Head of caudate nucleus (tissue), 42 donors: ENCODE data around the gene TMEM184A.
A peak's percentile ranks its signal among the peaks of the same experiment; 100 is the strongest.

Experiments
- DNase-seq, 42 donors: peaks; one replicate each; pipeline versions ENCODE4 v3.0.0 to v3.0.0-alpha.2; 2020 to 2021; ENCODE audit warnings: mixed read lengths in 7 of 42
- intact Hi-C: fragments of 100-400 bp; cut with DNase I; formaldehyde crosslinking; loops from one replicate; pipeline ENCODE4 v1.15.0; 2022

Gene TMEM184A

DNA sequence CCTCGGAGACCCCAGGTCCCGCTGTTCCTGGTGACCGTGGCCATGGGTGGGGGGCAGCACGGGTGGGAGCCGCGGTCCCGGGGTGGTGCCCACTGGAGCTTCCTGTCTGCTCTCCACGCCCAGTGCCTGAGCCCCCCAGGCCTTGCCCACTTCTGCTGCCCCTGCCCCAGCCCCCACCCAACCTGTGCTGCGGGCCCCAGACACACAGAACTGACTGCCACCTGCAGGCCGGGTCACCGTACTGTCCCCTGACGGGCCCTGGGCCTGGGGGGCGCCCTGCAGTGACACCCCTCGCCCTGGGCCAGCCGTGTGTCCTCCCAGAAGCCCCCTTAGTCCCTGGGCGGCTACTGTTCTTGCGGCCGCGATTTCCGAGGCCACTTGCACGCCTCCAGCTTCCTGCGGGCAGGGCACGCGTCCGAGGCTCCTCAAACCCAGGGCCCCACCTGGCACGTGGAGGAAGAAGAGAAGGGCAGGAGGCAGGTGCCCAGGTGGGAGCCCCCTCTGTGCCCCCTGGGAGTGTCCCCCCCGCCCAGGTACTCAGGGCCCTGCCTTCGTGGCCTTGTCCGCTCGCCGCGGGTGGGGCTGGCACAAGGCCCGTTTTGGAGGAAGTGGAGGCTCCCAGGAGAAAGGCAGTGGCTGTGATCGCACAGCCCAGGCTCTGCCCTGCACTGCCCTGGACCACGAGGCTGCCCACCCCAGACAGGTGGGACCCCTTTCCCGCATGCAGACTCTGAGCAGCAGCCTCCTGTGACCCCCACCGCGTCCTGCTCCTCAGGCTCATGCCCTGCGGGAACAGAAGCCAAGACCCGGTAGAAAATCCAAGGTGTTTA lies 10.4 kb downstream of the TMEM184A start:
- DNase-seq, result no peak
- intact Hi-C loops, result no loop called here

DNA sequence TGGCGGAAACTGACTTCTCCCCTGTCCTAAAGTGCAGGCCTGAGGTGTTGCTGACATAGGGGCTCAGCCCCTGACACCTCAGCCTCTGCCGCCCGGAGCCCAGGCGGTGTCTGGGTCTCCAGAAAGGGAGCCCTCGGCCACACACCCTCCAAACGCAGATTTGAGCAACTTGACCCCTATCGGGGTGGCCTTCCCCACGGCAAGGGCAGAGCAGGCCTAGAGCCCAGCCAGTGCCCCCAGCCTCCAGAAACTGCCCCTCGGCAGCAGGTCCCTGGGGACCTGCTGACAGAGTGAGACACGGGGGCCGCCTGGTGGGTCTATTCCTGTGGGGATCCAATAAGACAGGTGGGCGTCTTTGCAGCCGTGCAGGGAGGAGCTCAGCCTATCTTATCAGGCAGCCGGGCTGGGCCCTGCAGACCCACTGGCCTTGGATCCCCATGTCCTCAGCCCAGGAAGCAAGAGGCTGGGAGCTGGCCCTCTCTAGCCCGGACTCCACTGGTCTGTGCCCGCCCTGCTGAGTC lies 11.0 kb downstream of the TMEM184A start:
- no peak for DNase-seq
- intact Hi-C loops, result no loop called here

DNA sequence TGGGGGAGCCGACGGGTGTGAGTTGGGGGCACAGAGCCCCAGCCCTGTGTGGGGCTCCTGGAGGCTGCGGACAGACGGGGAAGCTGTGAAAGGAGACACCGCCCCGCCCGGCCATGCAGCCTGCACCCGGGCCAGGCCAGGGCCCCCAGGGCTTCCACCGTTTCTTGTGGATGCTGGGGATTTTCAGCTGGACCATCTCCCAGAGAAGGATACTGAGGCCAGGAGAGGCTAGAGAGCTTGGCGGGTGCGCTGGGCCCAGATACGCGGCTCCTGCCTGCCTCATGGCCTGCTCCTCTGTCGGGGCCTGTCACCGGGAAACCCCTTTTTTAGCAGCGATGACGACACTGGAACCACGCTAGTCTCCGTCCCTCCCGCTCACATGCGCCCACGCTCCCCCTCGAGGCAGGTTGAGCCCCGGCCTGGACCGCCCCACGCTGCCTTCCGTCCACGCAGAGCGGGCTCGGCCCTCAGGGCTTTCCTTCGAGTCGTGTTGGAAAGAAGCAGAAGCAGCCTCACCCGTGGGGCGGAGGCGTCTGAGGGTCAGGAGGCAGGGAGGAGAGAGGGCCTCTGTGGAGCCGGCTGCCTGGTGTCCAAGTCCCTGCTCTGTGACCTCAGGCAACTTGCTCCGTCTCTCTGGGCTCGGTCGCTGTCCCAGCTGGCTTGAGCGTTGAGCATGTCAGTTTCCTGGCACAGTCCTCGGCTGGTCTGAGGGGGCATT lies 11.7 kb downstream of the TMEM184A start:
- intact Hi-C loops, result no loop called here
- no peak for DNase-seq

DNA sequence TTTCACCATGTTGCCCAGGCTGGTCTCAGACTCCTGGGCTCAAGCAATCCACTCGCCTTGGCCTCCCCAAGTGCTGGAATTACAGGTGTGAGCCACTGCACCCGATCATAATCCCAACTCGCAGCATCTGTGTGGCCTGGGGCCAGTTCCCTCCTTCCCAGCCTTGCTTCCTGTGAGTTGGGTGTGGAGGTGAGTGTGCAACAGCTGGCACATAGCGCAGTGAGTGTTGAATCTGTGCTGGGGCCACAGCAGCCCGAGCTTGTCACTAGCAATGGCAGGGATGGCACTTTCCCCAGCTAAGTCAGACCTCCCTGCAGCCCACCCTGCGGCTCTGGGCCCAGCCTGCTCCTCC lies 12.2 kb downstream of the TMEM184A start:
- intact Hi-C loops, result no loop called here
- no peak for DNase-seq

- DNase-seq, result no peak
- intact Hi-C loops, result no loop called here
Measured at GRCh38 chr7:1542841-1543747, 12.9 kb downstream of the TMEM184A start.

- intact Hi-C loops, result no loop called here
- no peak for DNase-seq
Measured at GRCh38 chr7:1542329-1542728, 13.7 kb downstream of the TMEM184A start.

DNA sequence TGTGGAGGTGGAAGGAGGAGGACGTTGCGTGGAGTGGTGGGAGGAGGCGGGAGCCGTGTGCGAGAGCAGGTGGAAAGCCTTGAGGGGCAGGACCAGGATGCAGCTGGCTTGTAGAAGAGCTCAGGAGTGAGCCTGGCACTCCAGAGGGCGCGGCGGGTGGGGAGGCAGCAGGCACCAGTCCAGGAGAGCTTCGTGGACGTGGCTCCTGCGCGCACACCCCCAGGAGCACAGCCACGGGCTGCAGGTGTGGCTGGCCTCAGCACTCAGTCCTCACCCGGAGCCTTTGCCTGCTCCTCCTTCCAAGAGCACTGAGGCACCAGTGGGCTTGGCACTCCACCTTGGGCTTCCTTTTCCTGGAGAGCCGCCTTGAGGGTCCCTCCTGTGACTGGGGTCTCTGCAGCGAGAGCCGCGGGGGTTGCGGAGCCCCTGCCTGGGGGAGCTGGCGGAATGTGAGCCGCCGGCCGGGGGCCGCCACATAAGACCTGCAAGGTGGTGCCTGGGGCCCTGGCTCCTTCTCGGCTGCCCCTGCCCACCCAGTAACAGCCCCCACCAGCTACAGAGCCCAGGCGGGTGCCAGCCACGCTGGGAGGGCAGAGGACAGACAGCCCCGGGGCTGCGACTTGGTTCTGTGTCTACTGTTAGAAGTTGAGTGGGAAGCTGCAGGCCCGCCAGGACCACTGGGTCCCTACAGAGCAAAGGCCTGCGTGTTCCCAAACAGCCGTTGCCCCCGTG lies 14.4 kb downstream of the TMEM184A start:
- intact Hi-C loops, result no loop called here
- DNase-seq, result no peak

- intact Hi-C loops, result no loop called here
- DNase-seq, result no peak
Measured at GRCh38 chr7:1540776-1541271, 15.2 kb downstream of the TMEM184A start.

- DNase-seq, result no peak
- intact Hi-C loops, result no loop called here
Measured at GRCh38 chr7:1539882-1540775, 15.9 kb downstream of the TMEM184A start.

DNA sequence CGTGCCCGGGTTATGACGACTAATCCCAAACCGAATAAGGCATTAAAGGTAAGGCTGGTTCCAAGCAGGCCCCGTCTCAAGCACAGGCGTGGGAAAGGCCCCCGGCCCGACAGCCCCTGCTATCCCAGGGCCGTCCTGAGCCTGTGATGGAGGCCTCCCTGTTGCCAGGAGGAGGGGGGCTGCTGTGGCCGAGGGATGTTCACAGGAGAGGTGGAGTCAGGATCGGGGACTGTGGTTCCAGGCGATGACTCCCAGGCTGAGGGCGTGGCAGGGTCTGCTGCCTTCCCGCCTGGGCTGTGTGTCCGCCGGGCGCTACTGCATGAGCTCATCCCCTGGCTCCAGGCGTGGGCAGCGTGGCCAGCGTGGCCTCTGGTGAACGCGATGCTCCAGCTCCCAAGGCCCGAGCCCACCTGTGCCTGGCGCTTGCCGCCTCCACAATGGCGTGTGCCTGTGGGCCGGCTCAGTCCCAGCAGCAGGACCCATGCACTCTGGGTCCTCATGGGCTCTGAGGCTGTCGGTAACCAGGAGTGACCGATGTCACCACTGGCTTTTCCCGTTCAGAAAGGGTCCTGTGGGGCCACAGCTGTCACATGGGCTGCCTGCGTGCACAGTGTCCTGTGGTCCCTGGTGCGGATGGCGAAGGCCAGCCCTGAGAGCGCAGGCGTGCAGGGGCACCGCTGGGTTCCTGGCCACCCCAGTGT lies 16.7 kb downstream of the TMEM184A start:
- DNase-seq, result no peak
- intact Hi-C loops, result no loop called here

DNA sequence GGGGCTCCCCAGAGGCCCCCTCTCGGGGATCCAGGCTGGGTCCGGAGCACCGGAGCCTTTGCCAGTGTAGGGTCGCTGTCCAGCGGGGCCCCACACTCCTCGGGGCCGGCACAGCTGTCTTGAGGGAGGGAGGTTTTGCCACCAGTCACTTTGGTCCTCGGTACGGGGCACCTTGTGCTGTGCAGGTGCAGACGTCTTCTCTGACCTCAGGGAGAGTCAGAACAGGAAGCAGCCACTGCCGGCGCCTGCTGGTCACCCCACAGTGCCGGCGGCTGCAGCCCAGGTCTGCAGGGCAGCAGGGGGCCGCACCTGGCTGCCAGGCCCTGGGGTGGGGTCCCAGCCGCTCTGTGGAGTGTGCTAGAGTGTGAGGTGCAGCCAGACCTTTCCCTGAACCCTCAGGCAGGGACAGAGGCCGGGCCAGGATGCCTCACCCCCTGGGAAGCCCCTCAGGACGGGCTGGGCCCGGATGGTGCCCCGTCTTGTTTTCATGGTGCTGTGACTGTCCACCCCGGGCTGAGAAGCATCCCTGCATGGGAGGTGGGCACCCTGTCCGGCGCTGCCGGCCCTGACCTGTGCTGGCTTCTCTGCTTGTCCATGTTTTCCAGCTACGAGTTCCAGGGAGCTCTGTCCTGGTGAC lies 17.3 kb downstream of the TMEM184A start:
- no peak for DNase-seq
- intact Hi-C loops, result no loop called here

DNA sequence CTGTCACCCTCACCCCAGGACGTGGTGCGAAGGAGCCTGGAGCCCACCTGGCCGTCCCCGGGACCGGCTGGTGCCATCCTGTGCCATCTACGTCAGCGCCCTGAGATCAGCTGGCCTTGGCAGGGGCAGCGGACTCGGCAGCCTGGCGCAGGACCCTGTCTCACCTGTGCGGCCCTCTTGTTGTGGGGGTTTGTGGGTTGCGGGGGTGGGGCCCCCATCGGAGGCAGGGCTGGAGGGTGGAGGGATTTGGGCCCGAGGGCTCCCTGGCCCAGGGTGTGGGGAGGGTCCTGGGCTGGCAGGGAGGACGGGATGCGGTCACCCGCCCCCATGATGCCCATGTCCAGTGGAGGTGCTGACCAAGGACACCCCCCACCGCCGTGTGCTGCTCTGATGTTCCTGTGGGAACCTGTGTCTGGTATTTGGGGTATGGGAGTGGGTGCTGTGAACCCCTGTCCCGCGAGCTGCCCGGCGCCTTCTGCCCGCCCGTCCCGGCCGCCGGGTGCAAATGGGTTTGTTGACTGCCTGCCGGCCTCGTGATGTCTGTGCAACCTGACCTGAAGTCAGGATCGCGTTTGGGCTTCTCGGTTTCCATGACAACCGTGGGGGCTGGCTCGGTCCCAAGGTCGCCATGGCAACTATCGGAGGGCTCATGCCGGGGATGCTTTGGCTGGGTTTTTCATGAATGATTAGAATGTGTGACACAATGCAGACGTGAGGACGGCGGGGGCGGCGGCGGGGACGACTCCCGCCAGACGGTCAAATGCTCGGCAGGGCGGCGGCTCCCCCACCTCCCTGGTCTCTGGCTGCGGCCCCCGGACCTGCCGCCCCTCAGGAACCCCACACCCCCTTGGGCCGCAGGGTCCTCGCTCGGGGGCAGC lies 18.2 kb downstream of the TMEM184A start:
- intact Hi-C loops, result no loop called here
- DNase-seq, result peak; percentile 50 to 89 (median 77)

GRCh38 chr7:1536743-1537534 lies 19.1 kb downstream of the TMEM184A start:
- intact Hi-C loops, result no loop called here

DNA sequence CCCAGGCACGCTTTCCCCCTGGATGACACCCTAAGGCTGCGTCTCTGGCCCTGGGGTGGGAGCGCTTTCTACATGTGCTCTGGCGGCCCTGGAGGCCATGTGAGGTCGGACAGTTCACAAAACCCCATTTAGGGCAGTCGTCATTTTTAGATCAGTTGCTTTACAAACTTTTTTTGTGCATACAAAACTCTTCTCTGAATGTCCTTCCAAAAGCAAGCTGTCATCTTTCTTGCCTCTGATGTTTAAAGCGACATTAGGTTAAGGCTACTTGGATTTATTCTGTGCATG lies 19.6 kb downstream of the TMEM184A start:
- DNase-seq, result no peak
- intact Hi-C loops, result no loop called here

More at GRCh38 chr7:1536743-1537534, 19.1 kb downstream of the TMEM184A start:
- peak in 40 of 42 donors; percentile 22 to 88 (median 64) for DNase-seq
